Breast epithelium (tissue), 4 donors: Measurements from ENCODE around the gene OR1S1. TPM values are rescaled to one million over a fixed set of nuclear protein-coding genes. Genes with fewer than 3 reads are reported as not detected.

Source experiments
- DNase-seq, 2 donors: peaks; one replicate each; pipeline ENCODE4 v3.0.0-alpha.2; 2019; ENCODE audit warnings: low spot score in 2 of 2
- H3K27ac ChIP-seq, 2 donors: fragments of 200-600 bp; sonication (generic) in 1 of 2; one replicate each; pipeline ENCODE4 v1.5.1; 2016 to 2019; ENCODE audit warnings: mild to moderate bottlenecking in 1 of 2
- H3K27me3 ChIP-seq, 2 donors: fragments of 200-600 bp; sonication (generic) in 1 of 2; one replicate each; pipeline versions ENCODE4 v1.5.1 to v1.6.0; 2017 to 2019; ENCODE audit warnings: control low read depth in 1 of 2, mild to moderate bottlenecking in 1 of 2
- H3K36me3 ChIP-seq: fragments of 200-600 bp; one replicate; pipeline ENCODE4 v1.5.1; 2019
- H3K4me1 ChIP-seq, 2 donors: fragments of 200-600 bp; sonication (generic); one replicate each; pipeline ENCODE4 v1.5.1; 2016 to 2019; ENCODE audit warnings: control low read depth in 1 of 2
- H3K4me3 ChIP-seq, 3 donors: fragments of 200-600 bp; sonication (generic); 1 replicate in 2 of 3; 2 replicates in 1 of 3; pipeline ENCODE4 v1.5.1; 2016 to 2019; ENCODE audit warnings: mild to moderate bottlenecking in 3 of 3, moderate library complexity in 2 of 3
- H3K9me3 ChIP-seq, 2 donors: fragments of 200-600 bp; sonication (generic) in 1 of 2; one replicate each; pipeline ENCODE4 v1.5.1; 2016 to 2019; ENCODE audit warnings: control low read depth in 1 of 2
- CTCF ChIP-seq, 3 donors: fragments of 450-650 bp; IDR thresholded peaks; one replicate each; pipeline ENCODE4 v1.5.1; 2016 to 2017; ENCODE audit warnings: antibody characterized with exemption in 3 of 3, mild to moderate bottlenecking in 3 of 3, moderate library complexity in 3 of 3
- POLR2A ChIP-seq: fragments of 450-650 bp; IDR thresholded peaks from one replicate; pipeline ENCODE4 v1.6.1; 2016; ENCODE audit warnings: antibody characterized with exemption, mild to moderate bottlenecking, moderate library complexity
- POLR2AphosphoS5 ChIP-seq, 3 donors: sonication (generic); formaldehyde crosslinking; IDR thresholded peaks; one replicate each; pipeline ENCODE4 v1.6.1; 2017; ENCODE audit warnings: antibody characterized with exemption in 3 of 3
- intact Hi-C: fragments of 100-400 bp; cut with DNase I; formaldehyde crosslinking; loops from one replicate; pipeline ENCODE4 v1.15.1; 2023; ENCODE audit warnings: low total_unique reads
- total RNA-seq, 3 donors: library from RNA; depleted of rRNA; stranded (reverse); fragments of >200 nt; gene quantifications; one replicate each; pipeline ENCODE4 v1.1.0, GENCODE V29; 2016

The OR1S1 gene
- total RNA-seq, 3 donors from 2014 or later, result not detected

- no peak overlapping the region for H3K4me3 ChIP-seq
- DNase-seq, result no peak
- no peaks in the 10 kb centered on the region for H3K27me3 ChIP-seq
- no peak overlapping the region for H3K27ac ChIP-seq
- H3K36me3 ChIP-seq, result no peaks in the 10 kb centered on the region
- intact Hi-C loops, result no loop called here
- no peak for TF ChIP-seq POLR2AphosphoS5 (IDR thresholded peaks at IDR 0.05)
- TF ChIP-seq POLR2A, result no peak
- TF ChIP-seq CTCF (IDR thresholded peaks at IDR 0.05), result no peak
- H3K9me3 ChIP-seq, result peaks cover 0 to 8% of the 10 kb centered on the region in 2 donors
- H3K4me1 ChIP-seq, result no peaks in the 10 kb centered on the region
Measured at GRCh38 chr11:58193391-58193790, 19.1 kb upstream of the OR1S1 start.

- H3K27me3 ChIP-seq, result no peaks in the 10 kb centered on the region
- intact Hi-C loops, result no loop called here
- no peak for TF ChIP-seq POLR2AphosphoS5 (IDR thresholded peaks at IDR 0.05)
- TF ChIP-seq CTCF (IDR thresholded peaks at IDR 0.05), result no peak
- TF ChIP-seq POLR2A, result no peak
- H3K27ac ChIP-seq, result no peak overlapping the region
- H3K9me3 ChIP-seq, result peaks cover 0 to 8% of the 10 kb centered on the region in 2 donors
- no peaks in the 10 kb centered on the region for H3K4me1 ChIP-seq
- H3K36me3 ChIP-seq, result no peaks in the 10 kb centered on the region
- no peak overlapping the region for H3K4me3 ChIP-seq
- DNase-seq, result no peak
Measured at GRCh38 chr11:58195939-58196338, 16.6 kb upstream of the OR1S1 start.

- Histone ChIP-seq H3K4me3 (no peak overlapping the region), H3K36me3 (no peaks in the 10 kb centered on the region), H3K4me1 (no peaks in the 10 kb centered on the region), H3K27me3 (no peaks in the 10 kb centered on the region), H3K27ac (no peak overlapping the region), H3K9me3 (peaks cover 0 to 8% of the 10 kb centered on the region in 2 donors)
- DNase-seq, result no peak
- intact Hi-C loops, result no loop called here
- TF ChIP-seq POLR2AphosphoS5 (IDR thresholded peaks at IDR 0.05) (no peak), CTCF (IDR thresholded peaks at IDR 0.05) (no peak), POLR2A (no peak)
Measured at GRCh38 chr11:58199271-58199670, 13.2 kb upstream of the OR1S1 start.

GRCh38 chr11:58204042-58204441 lies 8.5 kb upstream of the OR1S1 start, which contains the start of gene OR1S2:
Gene OR1S2 (minus strand): TSS chr11:58204142. CDS start chr11:58204142, 0 bp downstream.
- DNase-seq, result no peak
- no peak for TF ChIP-seq POLR2AphosphoS5 (IDR thresholded peaks at IDR 0.05)
- no peak for TF ChIP-seq POLR2A
- TF ChIP-seq CTCF (IDR thresholded peaks at IDR 0.05), result no peak
- H3K36me3 ChIP-seq, result no peaks in the 10 kb centered on the region
- intact Hi-C loops, result no loop called here
- H3K27me3 ChIP-seq, result no peaks in the 10 kb centered on the region
- H3K27ac ChIP-seq, result no peak within 1 kb of the TSS
- H3K9me3 ChIP-seq, result no peaks in the 10 kb centered on the region
- no peaks in the 10 kb centered on the region for H3K4me1 ChIP-seq
- H3K4me3 ChIP-seq, result no peak within 1 kb of the TSS

GRCh38 chr11:58216476-58216875 lies 4.0 kb downstream of the OR1S1 start:
- Histone ChIP-seq H3K4me3 (no peak overlapping the region), H3K9me3 (no peaks in the 10 kb centered on the region), H3K36me3 (no peaks in the 10 kb centered on the region), H3K4me1 (no peaks in the 10 kb centered on the region), H3K27me3 (no peaks in the 10 kb centered on the region), H3K27ac (no peak overlapping the region)
- intact Hi-C loops, result no loop called here
- DNase-seq, result no peak
- no peak for TF ChIP-seq CTCF (IDR thresholded peaks at IDR 0.05)
- no peak for TF ChIP-seq POLR2A
- no peak for TF ChIP-seq POLR2AphosphoS5 (IDR thresholded peaks at IDR 0.05)
